H1 (cell line): ENCODE measurements around the gene TEDC1. TPM values are rescaled to one million over a fixed set of nuclear protein-coding genes. Genes with fewer than 3 reads are reported as not detected.

Experiments used
- CTCF ChIA-PET: fragments of 300-600 bp; sonication (Branson Sonifier 250); formaldehyde crosslinking; loops from one replicate; lab custom pipeline; 2021; ENCODE audit not compliant: partially characterized antibody; lab: Charles Lee
- POLR2A ChIA-PET: fragments of 300-600 bp; sonication (Branson Sonifier 250); formaldehyde crosslinking; loops from one replicate; lab custom pipeline; 2021; ENCODE audit warnings: inconsistent platforms; ENCODE audit not compliant: partially characterized antibody; lab: Charles Lee
- DNase-seq, 2 experiments: peaks; one replicate each; pipeline versions ENCODE4 v3.0.0 to v3.0.0-alpha.2; 2010 to 2022; ENCODE audit warnings: low spot score in 2 of 2, low read depth in 1 of 2, mixed read lengths in 1 of 2
- FAIRE-seq: peaks from 2 replicates; lab custom pipeline; 2011; peaks lifted over from hg19 to GRCh38; lab: Jason Lieb, UNC
- H2AFZ ChIP-seq: 2 replicates; pipeline ENCODE4 v1.8.1; 2012; ENCODE audit warnings: low read length, inconsistent platforms
- H2AK5ac ChIP-seq: 2 replicates; pipeline ENCODE4 v1.6.1; 2013; ENCODE audit warnings: low read depth, low read length
- H2BK120ac ChIP-seq: replicated peaks from 2 replicates; pipeline ENCODE3; 2013; ENCODE audit warnings: low read depth, low read length, inconsistent platforms
- H2BK12ac ChIP-seq: 2 replicates; pipeline ENCODE4 v1.6.1; 2013; ENCODE audit warnings: low read depth, low read length
- H2BK15ac ChIP-seq: 2 replicates; pipeline ENCODE4 v1.6.1; 2013; ENCODE audit warnings: low read length
- H2BK20ac ChIP-seq: 2 replicates; pipeline ENCODE4 v1.6.1; 2013; ENCODE audit warnings: low read length
- H2BK5ac ChIP-seq: 2 replicates; pipeline ENCODE4 v1.6.1; 2013; ENCODE audit warnings: low read depth, low read length
- H3K14ac ChIP-seq: 2 replicates; pipeline ENCODE4 v1.6.1; 2013; ENCODE audit warnings: inconsistent platforms; ENCODE audit not compliant: insufficient read length
- H3K18ac ChIP-seq: 2 replicates; pipeline ENCODE4 v1.6.1; 2013; ENCODE audit warnings: low read length; ENCODE audit errors: extremely low read depth
- H3K23ac ChIP-seq: 2 replicates; pipeline ENCODE4 v1.6.1; 2013; ENCODE audit warnings: inconsistent platforms; ENCODE audit not compliant: insufficient read length
- H3K23me2 ChIP-seq: 2 replicates; pipeline ENCODE4 v1.6.1; 2013; ENCODE audit warnings: low read depth, low read length
- H3K27ac ChIP-seq: 2 replicates; pipeline ENCODE4 v1.6.1; 2011; ENCODE audit warnings: low read depth, low read length, inconsistent platforms
- H3K27me3 ChIP-seq, 4 experiments: replicated peaks in 1 of 4; 1 replicate in 1 of 4; 2 replicates in 3 of 4; pipeline versions ENCODE4 v1.6.1 to v1.8.1; 2011 to 2013; ENCODE audit warnings: low read length in 3 of 4, mild to moderate bottlenecking in 3 of 4, inconsistent platforms in 2 of 4, mixed read lengths in 2 of 4, moderate library complexity in 1 of 4; ENCODE audit not compliant: control insufficient read depth in 3 of 4, insufficient read depth in 3 of 4; ENCODE audit errors: extremely low read depth in 1 of 4
- H3K36me3 ChIP-seq, 4 experiments: 2 replicates each; pipeline versions ENCODE4 v1.6.1 to v1.8.1; 2011 to 2013; ENCODE audit warnings: mild to moderate bottlenecking in 4 of 4, low read length in 3 of 4, moderate library complexity in 2 of 4, control low read depth in 1 of 4, inconsistent platforms in 1 of 4; ENCODE audit not compliant: insufficient read depth in 4 of 4, control insufficient read depth in 2 of 4
- H3K4ac ChIP-seq: replicated peaks from 2 replicates; pipeline ENCODE3; 2013; ENCODE audit warnings: low read length, low read depth, mixed read lengths, inconsistent platforms; ENCODE audit not compliant: insufficient read length
- H3K4me1 ChIP-seq, 4 experiments: replicated peaks in 1 of 4; 1 replicate in 1 of 4; 2 replicates in 3 of 4; pipeline versions ENCODE4 v1.6.1 to v1.8.1; 2011 to 2013; ENCODE audit warnings: low read length in 3 of 4, inconsistent platforms in 2 of 4, mixed read lengths in 1 of 4; ENCODE audit not compliant: insufficient read depth in 4 of 4, control insufficient read depth in 3 of 4
- H3K4me2 ChIP-seq, 2 experiments: 2 replicates each; pipeline versions ENCODE4 v1.6.1 to v1.8.1; 2011 to 2013; ENCODE audit warnings: low read depth in 2 of 2, low read length in 2 of 2, control low read depth in 1 of 2, inconsistent platforms in 1 of 2, mild to moderate bottlenecking in 1 of 2; ENCODE audit not compliant: insufficient read depth in 1 of 2
- H3K4me3 ChIP-seq, 4 experiments: fragments of 200-600, 300-600 bp in 1 of 4; sonication (generic), shearing (Covaris generic), sonication (Bioruptor Twin) in 1 of 4; 2 replicates each; pipeline versions ENCODE4 v1.5.1 to v1.8.1; 2011 to 2016; ENCODE audit warnings: low read length in 4 of 4, low read depth in 3 of 4, control low read depth in 2 of 4, inconsistent platforms in 2 of 4, mild to moderate bottlenecking in 2 of 4, mixed read lengths in 1 of 4, moderate library complexity in 1 of 4; ENCODE audit not compliant: insufficient read depth in 2 of 4; ENCODE audit errors: extremely low read depth in 1 of 4
- H3K56ac ChIP-seq: replicated peaks from 2 replicates; pipeline ENCODE3; 2013; ENCODE audit warnings: low read depth, mild to moderate bottlenecking, mixed read lengths, low read length, inconsistent platforms; ENCODE audit not compliant: insufficient read length
- H3K79me1 ChIP-seq: 2 replicates; pipeline ENCODE4 v1.6.1; 2013; ENCODE audit warnings: low read depth, low read length, control low read depth
- H3K79me2 ChIP-seq, 2 experiments: 2 replicates each; pipeline versions ENCODE4 v1.6.1 to v1.8.1; 2012 to 2013; ENCODE audit warnings: low read length in 2 of 2, mild to moderate bottlenecking in 2 of 2, inconsistent platforms in 1 of 2; ENCODE audit not compliant: insufficient read depth in 2 of 2, control insufficient read depth in 1 of 2
- H3K9ac ChIP-seq, 4 experiments: replicated peaks in 1 of 4; 1 replicate in 1 of 4; 2 replicates in 3 of 4; pipeline versions ENCODE4 v1.6.1 to v1.8.1; 2011 to 2013; ENCODE audit warnings: low read depth in 3 of 4, low read length in 3 of 4, control low read depth in 2 of 4, mild to moderate bottlenecking in 2 of 4, moderate library complexity in 2 of 4, inconsistent platforms in 1 of 4; ENCODE audit errors: extremely low read depth in 1 of 4
- H3K9me3 ChIP-seq, 2 experiments: 2 replicates each; pipeline versions ENCODE4 v1.6.1 to v1.8.1; 2012 to 2013; ENCODE audit warnings: mild to moderate bottlenecking in 2 of 2, moderate library complexity in 2 of 2, control low read depth in 1 of 2, inconsistent platforms in 1 of 2, low read depth in 1 of 2, low read length in 1 of 2, mixed read lengths in 1 of 2; ENCODE audit not compliant: insufficient read depth in 2 of 2
- H4K20me1 ChIP-seq, 2 experiments: replicated peaks in 1 of 2; 2 replicates each; pipeline versions ENCODE3 to v1.8.1; 2011 to 2013; ENCODE audit warnings: inconsistent platforms in 2 of 2, low read length in 2 of 2, mild to moderate bottlenecking in 1 of 2; ENCODE audit not compliant: insufficient read depth in 2 of 2, control insufficient read depth in 1 of 2
- H4K5ac ChIP-seq: 2 replicates; pipeline ENCODE4 v1.6.1; 2013; ENCODE audit warnings: low read length, low read depth, mixed read lengths, inconsistent platforms; ENCODE audit not compliant: insufficient read length
- H4K8ac ChIP-seq: 2 replicates; pipeline ENCODE4 v1.8.0; 2013; ENCODE audit warnings: mild to moderate bottlenecking, moderate library complexity, low read length, inconsistent platforms; ENCODE audit not compliant: insufficient read depth; ENCODE audit errors: extremely low read depth
- H4K91ac ChIP-seq: replicated peaks from 2 replicates; pipeline ENCODE3; 2013; ENCODE audit warnings: low read length, mixed read lengths, inconsistent platforms; ENCODE audit not compliant: insufficient read length
- ASH2L ChIP-seq: fragments of 200-600, 300-600 bp; sonication (generic); IDR thresholded peaks from one replicate; pipeline ENCODE4 v1.7.1; 2017; ENCODE audit warnings: low read length
- CTBP2 ChIP-seq: IDR thresholded peaks from 2 replicates; pipeline ENCODE4 v1.7.0; 2011; ENCODE audit warnings: borderline replicate concordance, mild to moderate bottlenecking, moderate library complexity, mixed read lengths, low read length; ENCODE audit not compliant: insufficient read depth, insufficient read length
- GTF2F1 ChIP-seq: IDR thresholded peaks from 2 replicates; pipeline ENCODE4 v1.6.1; 2012; ENCODE audit warnings: low read depth, low read length, improper control_type of control experiment, borderline replicate concordance
- MAX ChIP-seq: IDR thresholded peaks from 2 replicates; pipeline ENCODE4 v1.6.1; 2012; ENCODE audit warnings: inconsistent platforms
- NANOG ChIP-seq: IDR thresholded peaks from 2 replicates; pipeline ENCODE4 v1.6.1; 2011; ENCODE audit warnings: low read length, low read depth, mild to moderate bottlenecking, inconsistent platforms; ENCODE audit not compliant: insufficient read depth, poor library complexity, severe bottlenecking
- POU5F1 ChIP-seq: IDR thresholded peaks from 2 replicates; pipeline ENCODE4 v1.6.1; 2011; ENCODE audit warnings: low read depth, mild to moderate bottlenecking, low read length, moderate library complexity
- RFX5 ChIP-seq: IDR thresholded peaks from 2 replicates; pipeline ENCODE4 v1.6.1; 2011; ENCODE audit warnings: low read depth, low read length, improper control_type of control experiment, borderline replicate concordance
- SIN3A ChIP-seq, 2 experiments: IDR thresholded peaks in 1 of 2; conservative IDR thresholded peaks in 1 of 2; 2 replicates each; pipeline ENCODE4 v1.6.1; 2011 to 2012; ENCODE audit warnings: low read length in 2 of 2, improper control_type of control experiment in 1 of 2, low read depth in 1 of 2, mild to moderate bottlenecking in 1 of 2
- SUZ12 ChIP-seq: fragments of 200-600 bp; sonication (generic); IDR thresholded peaks from 2 replicates; pipeline ENCODE4 v1.6.1; 2012; ENCODE audit warnings: mild to moderate bottlenecking, inconsistent platforms, low read length, moderate library complexity, mixed read lengths
- WGBS, 2 experiments: shearing (Covaris generic) in 1 of 2; methylation state at CpG; one replicate each; pipeline versions ENCODE4 v1.1.6 to v1.1.7; 2013 to 2015; ENCODE audit warnings: low lambda C conversion rate in 2 of 2, mixed read lengths in 2 of 2, inconsistent platforms in 1 of 2, low coverage in 1 of 2, missing lambda C conversion rate in 1 of 2; ENCODE audit not compliant: insufficient replicate concordance in 2 of 2, insufficient coverage in 1 of 2, insufficient read length in 1 of 2; ENCODE audit errors: extremely low coverage in 1 of 2, missing lambda C conversion rate in 1 of 2; 5-methylcytosine and 5-hydroxymethylcytosine counted together
- polyA plus RNA-seq, 7 experiments: library from polyadenylated mRNA; depleted of rRNA in 3 of 7; stranded (reverse) in 5 of 7; unstranded in 2 of 7; fragments of >200 nt in 5 of 7; fragments of 200-250 nt in 2 of 7; gene quantifications; 1 replicate in 5 of 7; 2 replicates in 1 of 7; 4 replicates in 1 of 7; pipeline versions ENCODE4 v1.2.1 to v1.2.3, GENCODE V29; 2011 to 2013; ENCODE audit warnings: missing spikeins in 2 of 7, mixed read lengths in 2 of 7
- total RNA-seq: library from RNA; stranded (reverse); fragmentation: NEBNext Ultra II Directional; extraction: Animal tissue kit (Norgen Biotek cat#: 25700); gene quantifications from 2 replicates; pipeline ENCODE4 v1.2.1, GENCODE V29; 2021

Gene TEDC1
- total and polyA plus RNA-seq, 2 of the 8 experiments (the other 6 are each of a cell fraction or from before 2014, with no cell fraction given) = 5.6 to 14.8 TPM

DNA sequence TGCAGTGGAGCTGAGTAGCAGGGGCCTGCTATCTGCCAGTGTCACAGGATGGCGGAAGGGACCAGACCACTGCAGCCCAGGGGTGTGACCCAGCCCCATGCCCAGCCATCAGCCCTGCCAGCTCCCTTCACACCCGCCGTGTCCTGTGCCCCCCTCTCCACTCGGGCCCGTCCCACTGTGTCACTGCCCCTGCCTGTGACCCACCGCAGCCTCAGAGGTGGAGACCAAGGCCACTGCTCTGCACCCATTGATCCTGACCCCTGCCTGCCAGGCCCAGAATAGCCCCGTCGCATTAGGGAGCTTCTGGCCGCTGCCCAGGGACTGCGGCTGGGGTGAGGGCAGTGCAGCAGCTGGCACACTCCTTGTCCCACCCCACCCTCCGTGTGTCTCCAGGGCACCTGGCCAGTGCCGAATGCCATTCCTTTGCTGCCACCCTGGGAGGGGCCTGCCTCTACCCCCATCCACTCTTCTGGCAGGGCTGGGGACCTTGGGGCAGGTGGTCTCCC lies 18.5 kb upstream of the TEDC1 start:
- no peak overlapping the region for H3K14ac ChIP-seq
- 0 out of 2 replicates have a peak overlapping the region, but pooled peaks have one; percentile 35 for H2BK5ac ChIP-seq
- no peak overlapping the region for H3K18ac ChIP-seq
- H4K91ac ChIP-seq = no peak overlapping the region
- no peak overlapping the region for H2BK12ac ChIP-seq
- H3K9me3 ChIP-seq = no peaks in the 10 kb centered on the region
- peaks cover 8 to 31% of the 10 kb centered on the region in 2 experiments for H4K20me1 ChIP-seq
- no peak overlapping the region for H2AK5ac ChIP-seq
- H3K27ac ChIP-seq = no peak overlapping the region
- peaks cover 0 to 19% (median 3%) of the 10 kb centered on the region in 4 experiments; a peak in 3 of 8 replicates for H3K36me3 ChIP-seq
- H2BK120ac ChIP-seq = no peak overlapping the region
- no peak overlapping the region for H4K5ac ChIP-seq
- no peaks in the 10 kb centered on the region for H3K79me1 ChIP-seq
- H3K4me1 ChIP-seq = peaks cover 0 to 32% (median 19%) of the 10 kb centered on the region in 4 experiments; a peak in 6 of 7 replicates
- no peak overlapping the region for H3K4me2 ChIP-seq
- 83% methylated on average over 12 of the region's 12 CpGs; no CpG with 5 or more reads in 1 of the 2 experiments for WGBS, 2 experiments
- POLR2A ChIA-PET = interaction anchor here (0.9 to 2.1 kb wide), 5 partner anchors 8 to 40 kb away, joined by 3 to 6 read pairs (median 5); no protein-coding TSS in a partner anchor
- peaks cover 14% of the 10 kb centered on the region; the same call in 1 of the 2 replicates for H3K23me2 ChIP-seq
- no peak overlapping the region for H2AFZ ChIP-seq
- H3K23ac ChIP-seq = no peak overlapping the region
- no peak overlapping the region for H2BK15ac ChIP-seq
- no peak overlapping the region for H3K4ac ChIP-seq
- no peak overlapping the region; the same call in 1 of the 2 replicates for H4K8ac ChIP-seq
- CTCF ChIA-PET = interaction anchor here (0.8 to 5.1 kb wide), 13 partner anchors 10 to 225 kb away, joined by 3 to 70 read pairs (median 9); partner anchors contain the start of gene CRIP1
- no peaks in the 10 kb centered on the region for H3K79me2 ChIP-seq
- FAIRE-seq (no peak), DNase-seq (no peak)
- no peak overlapping the region for H3K9ac ChIP-seq
- H3K56ac ChIP-seq = no peak overlapping the region
- TF ChIP-seq RFX5 (no peak), SIN3A (conservative IDR thresholded peaks at IDR 0.05 in 1 of 2, IDR thresholded peaks at IDR 0.05 in 1 of 2; ENCODE audit: low read depth in 1 of 2, low read length in 2 of 2) (no peak), MAX (no peak), ASH2L (no peak), POU5F1 (no peak), CTBP2 (no peak), SUZ12 (no peak), NANOG (no peak), GTF2F1 (no peak)
- H3K4me3 ChIP-seq = no peak overlapping the region
- no peak overlapping the region for H2BK20ac ChIP-seq
- peaks cover 21 to 35% (median 28%) of the 10 kb centered on the region in 4 experiments; a peak in 6 of 7 replicates for H3K27me3 ChIP-seq
